ENCODE results near the gene LYST. TPM values are rescaled to one million over a fixed set of nuclear protein-coding genes. Genes with fewer than 3 reads are reported as not detected.

Gene LYST
- total and polyA plus RNA-seq, 2 of the 4 experiments (the other 2 are of a cell fraction), result 2.2 to 7.2 TPM

DNA sequence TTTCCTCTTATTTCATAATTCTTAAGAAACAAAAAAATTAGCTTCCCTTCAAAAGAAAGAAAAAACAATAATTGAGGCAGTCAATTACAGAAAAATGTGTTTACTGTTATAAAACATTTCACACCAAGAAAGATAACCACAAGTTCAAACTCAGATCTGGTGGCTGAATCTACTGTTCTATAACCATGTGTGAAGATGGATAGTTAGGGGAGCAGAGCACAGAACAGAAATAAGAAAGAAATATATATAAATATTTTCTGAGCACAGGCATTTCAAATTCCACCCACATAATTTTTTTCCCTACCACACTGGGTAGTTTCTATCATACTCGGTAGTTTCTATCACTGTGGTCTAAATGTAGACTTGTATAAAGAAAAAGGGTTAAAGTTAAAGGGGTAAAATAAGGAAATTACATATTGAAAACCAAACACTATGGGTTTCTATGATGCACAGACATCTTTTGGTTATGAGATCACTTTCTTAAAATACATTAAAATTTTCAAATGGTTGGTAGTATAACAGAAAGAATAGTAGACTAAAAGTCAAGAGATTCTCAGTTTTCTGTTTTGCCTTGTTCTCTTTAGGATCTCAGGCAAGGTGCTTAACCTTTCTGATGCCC, 10.8 kb downstream of the LYST start:
- Histone ChIP-seq H3K4me3 (ENCODE audit: insufficient read depth, low read depth, low read length) (no peak overlapping the region), H2AFZ (replicated peaks; ENCODE audit: low read length, poor library complexity) (no peak overlapping the region), H3K18ac (ENCODE audit: low read depth, low read length) (no peak overlapping the region), H2BK5ac (ENCODE audit: low read depth, low read length, poor library complexity, severe bottlenecking) (no peak overlapping the region), H3K4me1 (ENCODE audit: control insufficient read depth, insufficient read depth, low read length) (no peaks in the 10 kb centered on the region), H3K9ac (ENCODE audit: low read depth, low read length) (no peak overlapping the region), H3K27ac (ENCODE audit: insufficient read depth, low read length) (no peak overlapping the region), H3K27me3 (ENCODE audit: control insufficient read depth, insufficient read depth, low read length) (no peaks in the 10 kb centered on the region), H2AK5ac (ENCODE audit: low read depth, low read length) (no peak overlapping the region), H4K5ac (ENCODE audit: low read depth, low read length) (no peak overlapping the region), H2AK9ac (replicated peaks; ENCODE audit: low read depth, low read length, poor library complexity) (no peak overlapping the region), H4K20me1 (ENCODE audit: insufficient read depth, low read length) (peaks cover 5% of the 10 kb centered on the region; the same call in 1 of the 2 replicates), H4K91ac (ENCODE audit: insufficient read depth, low read depth, low read length) (no peak overlapping the region), H3K56ac (ENCODE audit: extremely low read depth, insufficient read depth, low read length) (no peak overlapping the region), H4K8ac (ENCODE audit: low read depth in 2 of 2, low read length in 2 of 2) (no peak overlapping the region), H3K9me3 (ENCODE audit: control insufficient read depth, insufficient read depth, low read length) (no peaks in the 10 kb centered on the region), H3K79me1 (ENCODE audit: low read depth in 1 of 2, low read length in 2 of 2) (peaks cover 2 to 22% of the 10 kb centered on the region in 2 experiments; a peak in 3 of 4 replicates), H3K36me3 (ENCODE audit: control insufficient read depth, insufficient read depth, low read length) (no peaks in the 10 kb centered on the region), H2BK15ac (ENCODE audit: low read depth, low read length) (no peak overlapping the region), H3K23ac (ENCODE audit: low read depth, low read length) (no peak overlapping the region), H3K9me1 (ENCODE audit: insufficient read depth, low read length) (no peaks in the 10 kb centered on the region), H2BK20ac (ENCODE audit: low read depth, low read length) (no peak overlapping the region), H3K4me2 (ENCODE audit: low read depth, low read length) (no peak overlapping the region), H3K14ac (replicated peaks; ENCODE audit: low read depth, low read length) (no peak overlapping the region), H2BK120ac (ENCODE audit: low read depth, low read length) (no peak overlapping the region), H3K4ac (ENCODE audit: low read depth, low read length) (no peak overlapping the region)
- intact Hi-C loops (cut with micrococcal nuclease), result no loop called here
- no TSS peak for BruUV-seq (replicated peaks)
- ChIA-PET CTCF (interaction anchor here (0.6 to 1.0 kb wide), 2 partner anchors 13 to 51 kb away, joined by 3 read pairs; no protein-coding TSS in a partner anchor), POLR2A (ENCODE audit: unreplicated experiment) (interaction anchor here (0.6 kb wide), 1 partner anchor 351 kb away, joined by 3 read pairs; no protein-coding TSS in a partner anchor)
- peak; percentile 33 for DNase-seq
- ATAC-seq (ENCODE audit: low read depth), result no peak
- in situ Hi-C loops (cut with MboI; ENCODE audit: low sequenced_read_pairs), result no loop called here
- dilution Hi-C loops (cut with HindIII; ENCODE audit: low sequenced_read_pairs, unreplicated experiment), result no loop called here
- WGBS, 2 experiments (ENCODE audit: extremely low coverage in 2 of 2, insufficient read length in 1 of 2), result no CpG with 5 or more reads among the region's 1 CpG
- no peak for TF ChIP-seq USF2 (IDR thresholded peaks at IDR 0.05; ENCODE audit: low read depth, low read length)
- TF ChIP-seq FOS (IDR thresholded peaks at IDR 0.05; ENCODE audit: low read depth, low read length), result no peak
- TF ChIP-seq, protein P1, sequence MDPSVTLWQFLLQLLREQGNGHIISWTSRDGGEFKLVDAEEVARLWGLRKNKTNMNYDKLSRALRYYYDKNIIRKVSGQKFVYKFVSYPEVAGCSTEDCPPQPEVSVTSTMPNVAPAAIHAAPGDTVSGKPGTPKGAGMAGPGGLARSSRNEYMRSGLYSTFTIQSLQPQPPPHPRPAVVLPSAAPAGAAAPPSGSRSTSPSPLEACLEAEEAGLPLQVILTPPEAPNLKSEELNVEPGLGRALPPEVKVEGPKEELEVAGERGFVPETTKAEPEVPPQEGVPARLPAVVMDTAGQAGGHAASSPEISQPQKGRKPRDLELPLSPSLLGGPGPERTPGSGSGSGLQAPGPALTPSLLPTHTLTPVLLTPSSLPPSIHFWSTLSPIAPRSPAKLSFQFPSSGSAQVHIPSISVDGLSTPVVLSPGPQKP (IDR thresholded peaks at IDR 0.05; ENCODE audit: borderline replicate concordance, low read depth, low read length), result no peak
- no peak for TF ChIP-seq CTCF (conservative IDR thresholded peaks at IDR 0.05; ENCODE audit: low read depth, low read length)
- TF ChIP-seq RCOR1 (IDR thresholded peaks at IDR 0.05; ENCODE audit: insufficient replicate concordance, low read length), result no peak
- TF ChIP-seq NFE2L2 (IDR thresholded peaks at IDR 0.05; ENCODE audit: low read depth, low read length), result no peak
- TF ChIP-seq MAZ (IDR thresholded peaks at IDR 0.05; ENCODE audit: borderline replicate concordance, low read depth, low read length), result no peak
- TF ChIP-seq CHD1 (IDR thresholded peaks at IDR 0.05; ENCODE audit: low read depth, low read length), result no peak
- no peak for TF ChIP-seq MXI1 (IDR thresholded peaks at IDR 0.05; ENCODE audit: borderline replicate concordance, low read depth, low read length)
- no peak for TF ChIP-seq RAD21 (IDR thresholded peaks at IDR 0.05; ENCODE audit: low read length)
- no peak for TF ChIP-seq CEBPB (IDR thresholded peaks at IDR 0.05; ENCODE audit: low read depth, low read length)
- no peak for TF ChIP-seq SMC3 (IDR thresholded peaks at IDR 0.05; ENCODE audit: low read depth, low read length)
- no peak for TF ChIP-seq POLR2A (IDR thresholded peaks at IDR 0.05; ENCODE audit: low read depth, low read length)
- TF ChIP-seq BHLHE40 (IDR thresholded peaks at IDR 0.05; ENCODE audit: low read depth, low read length), result no peak
- no peak for TF ChIP-seq RFX5 (IDR thresholded peaks at IDR 0.05; ENCODE audit: low read depth, low read length)

All from IMR-90 (cell line).